K562 (cell line): ENCODE results near the gene CAMK2G. TPM values are rescaled to one million over a fixed set of nuclear protein-coding genes. Genes with fewer than 3 reads are reported as not detected.
A peak's percentile ranks its signal among the peaks of the same experiment; 100 is the strongest.

Source experiments
- CREB1 ChIP-seq, 2 experiments: sonication (generic) in 1 of 2; formaldehyde crosslinking in 1 of 2; IDR thresholded peaks; 2 replicates each; pipeline versions ENCODE4 v1.6.1 to v1.8.0; 2012 to 2022; ENCODE audit warnings: inconsistent platforms in 1 of 2, mild to moderate bottlenecking in 1 of 2, missing genetic modification reagents in 1 of 2, moderate library complexity in 1 of 2
- E4F1 ChIP-seq: fragments of 250-450 bp; sonication (Bioruptor Pico); IDR thresholded peaks from 2 replicates; pipeline ENCODE4 v1.5.0; 2021; ENCODE audit warnings: mild to moderate bottlenecking, borderline replicate concordance
- GATAD2A ChIP-seq: fragments of 450-650 bp; IDR thresholded peaks from 2 replicates; pipeline ENCODE4 v1.6.1; 2017
- RAD51 ChIP-seq: fragments of 450-650 bp; IDR thresholded peaks from 2 replicates; pipeline ENCODE4 v1.7.1; 2016; ENCODE audit warnings: low read depth, mild to moderate bottlenecking, borderline replicate concordance
- SMARCA5 ChIP-seq: fragments of 450-650 bp; IDR thresholded peaks from 2 replicates; pipeline ENCODE4 v1.6.1; 2016
- U2AF1 ChIP-seq: fragments of 200-400 bp; formaldehyde crosslinking; optimal IDR thresholded peaks from 2 replicates; pipeline ENCODE3; 2017; ENCODE audit warnings: mild to moderate bottlenecking, low read depth, low read length, moderate library complexity
- ZMIZ1 ChIP-seq, 2 experiments: fragments of 150-350 bp in 1 of 2; IDR thresholded peaks; 2 replicates each; pipeline ENCODE4 v1.6.1; 2012 to 2016; ENCODE audit warnings: low read depth in 2 of 2, low read length in 2 of 2, mild to moderate bottlenecking in 1 of 2, moderate library complexity in 1 of 2
- ZNF124 ChIP-seq: sonication (generic); formaldehyde crosslinking; IDR thresholded peaks from 2 replicates; pipeline ENCODE4 v1.8.1; 2022; ENCODE audit warnings: missing genetic modification reagents
- ZNF398 ChIP-seq: fragments of 250-450 bp; sonication (Bioruptor Pico); IDR thresholded peaks from 2 replicates; pipeline ENCODE4 v1.8.0; 2021; ENCODE audit warnings: moderate library complexity, mild to moderate bottlenecking, inconsistent platforms
- ZNF592 ChIP-seq: fragments of 450-650 bp; IDR thresholded peaks from 2 replicates; pipeline ENCODE4 v1.6.1; 2017; ENCODE audit warnings: antibody characterized with exemption, mild to moderate bottlenecking
- ZNF696 ChIP-seq: fragments of 250-450 bp; sonication (Bioruptor Pico); conservative IDR thresholded peaks from 2 replicates; pipeline ENCODE4 v1.4.0; 2020; ENCODE audit warnings: mild to moderate bottlenecking, moderate library complexity
- ZNF77 ChIP-seq: fragments of 250-450 bp; sonication (Bioruptor Pico); IDR thresholded peaks from 2 replicates; pipeline ENCODE4 v1.5.0; 2020
- ZNF778 ChIP-seq: fragments of 450-650 bp; formaldehyde crosslinking; IDR thresholded peaks from 2 replicates; pipeline ENCODE4 v1.4.0; 2020; ENCODE audit warnings: mild to moderate bottlenecking, moderate library complexity
- polyA plus RNA-seq, 8 experiments: library from polyadenylated mRNA; depleted of rRNA in 4 of 8; stranded (reverse) in 5 of 8; unstranded in 3 of 8; fragments of >200 nt; fragmentation: Nextera tagmentation in 2 of 8; fragmentation: Illumina TruSeq in 1 of 8; extraction: Ambion mirVana in 2 of 8; extraction: Trizol in 1 of 8; gene quantifications; 2 replicates each; pipeline versions ENCODE4 v1.2.1 to v1.2.3, GENCODE V29; 2011 to 2014; ENCODE audit warnings: inconsistent platforms in 1 of 8, missing spikeins in 1 of 8
- total RNA-seq, 7 experiments: library from RNA; depleted of rRNA in 6 of 7; stranded (reverse); fragments of >200 nt in 6 of 7; fragmentation: Illumina TruSeq in 2 of 7; extraction: Trizol in 2 of 7; gene quantifications; 2 replicates each; pipeline versions ENCODE4 v1.2.1 to v1.2.3, GENCODE V29; 2011 to 2021; ENCODE audit warnings: low replicate concordance in 1 of 7

The CAMK2G gene
- total and polyA plus RNA-seq, 9 of the 15 experiments (the other 6 are each of a cell fraction or from before 2014, with no cell fraction given) = 9.0 to 37.9 (median 32.6) TPM

- TF ChIP-seq E4F1 (CRISPR knock-in tag) (no peak; the same call in 1 of the 2 replicates), ZNF592 (0 out of 2 replicates have a peak, but pooled peaks have one; percentile 17), U2AF1 (peak; percentile 94), RAD51 (no peak), ZNF696 (CRISPR knock-in tag) (no peak), ZMIZ1 (IDR thresholded peaks at IDR 0.05; ENCODE audit: low read depth in 2 of 2, low read length in 2 of 2) (no peak), ZNF778 (no peak), ZNF124 (CRISPR knock-in tag) (no peak), ZNF398 (CRISPR knock-in tag) (no peak), ZNF77 (CRISPR knock-in tag) (peak; percentile 59; the same call in 1 of the 2 replicates), SMARCA5 (no peak), GATAD2A (peak; percentile 74; the same call in 1 of the 2 replicates), CREB1 (IDR thresholded peaks at IDR 0.05) (peak; percentile 96), CREB1 (CRISPR knock-in tag; IDR thresholded peaks at IDR 0.05) (peak; percentile 93)
Observed at GRCh38 chr10:73772281-73773151, 101.8 kb downstream of the CAMK2G start (continued).
